Neural cell (in vitro differentiated cells): ENCODE results near the gene CAMK2D. TPM values are rescaled to one million over a fixed set of nuclear protein-coding genes. Genes with fewer than 3 reads are reported as not detected.

Source experiments
- H2AFZ ChIP-seq: fragments of 200-600, 300-800 bp; sonication (generic), shearing (Covaris generic); 2 replicates; pipeline ENCODE4 v1.6.0; 2014; ENCODE audit warnings: low read depth, mild to moderate bottlenecking, antibody characterized with exemption, low read length, moderate library complexity
- H3F3A ChIP-seq: fragments of 200-600 bp; shearing (Covaris generic); 2 replicates; pipeline ENCODE4 v1.6.1; 2016; ENCODE audit warnings: mild to moderate bottlenecking, moderate library complexity, mixed read lengths, antibody characterized with exemption, low read length; ENCODE audit not compliant: insufficient read depth, poor library complexity, severe bottlenecking
- H3K27ac ChIP-seq: fragments of 200-600, 300-800 bp; sonication (generic), shearing (Covaris generic); 2 replicates; pipeline ENCODE4 v1.5.1; 2014; ENCODE audit warnings: mild to moderate bottlenecking, low read length, moderate library complexity
- H3K27me3 ChIP-seq: fragments of 300-800, 200-600 bp; sonication (generic), shearing (Covaris generic); 2 replicates; pipeline ENCODE4 v1.6.0; 2014; ENCODE audit warnings: mild to moderate bottlenecking, low read depth, low read length, moderate library complexity; ENCODE audit not compliant: insufficient read depth
- H3K36me3 ChIP-seq: fragments of 300-800, 200-600 bp; sonication (generic), shearing (Covaris generic); 2 replicates; pipeline ENCODE4 v1.5.1; 2014; ENCODE audit warnings: mild to moderate bottlenecking, antibody characterized with exemption, low read length, moderate library complexity; ENCODE audit not compliant: insufficient read depth
- H3K4me2 ChIP-seq: fragments of 300-800, 200-600 bp; sonication (generic), shearing (Covaris generic); 2 replicates; pipeline ENCODE4 v1.6.0; 2014; ENCODE audit warnings: mild to moderate bottlenecking, low read length
- H3K4me3 ChIP-seq: fragments of 300-800, 200-600 bp; sonication (generic), shearing (Covaris generic); 2 replicates; pipeline ENCODE4 v1.5.1; 2014; ENCODE audit warnings: mild to moderate bottlenecking, low read length, moderate library complexity
- H3K79me2 ChIP-seq: fragments of 200-600 bp; shearing (Covaris generic); replicated peaks from 2 replicates; pipeline ENCODE4 v1.6.0; 2014; ENCODE audit warnings: mild to moderate bottlenecking, low read length, moderate library complexity; ENCODE audit not compliant: insufficient read depth
- H3K9ac ChIP-seq: fragments of 300-800, 200-600 bp; sonication (generic), shearing (Covaris generic); 2 replicates; pipeline ENCODE4 v1.6.1; 2016; ENCODE audit warnings: mild to moderate bottlenecking, low read length, mixed read lengths
- H3K9me2 ChIP-seq: fragments of 200-600 bp; shearing (Covaris generic); 2 replicates; pipeline ENCODE4 v1.6.1; 2016; ENCODE audit warnings: mild to moderate bottlenecking, low read length, mixed read lengths; ENCODE audit not compliant: insufficient read depth
- H3K9me3 ChIP-seq: fragments of 200-600, 300-800 bp; sonication (generic), shearing (Covaris generic); 2 replicates; pipeline ENCODE4 v1.6.1; 2016; ENCODE audit warnings: mild to moderate bottlenecking, mixed run types, low read length, moderate library complexity, mixed read lengths
- H4K20me1 ChIP-seq: fragments of 200-600 bp; shearing (Covaris generic); 2 replicates; pipeline ENCODE4 v1.6.1; 2016; ENCODE audit warnings: mild to moderate bottlenecking, mixed run types; ENCODE audit not compliant: insufficient read depth
- EP300 ChIP-seq: fragments of 450-650 bp; conservative IDR thresholded peaks from 2 replicates; pipeline ENCODE4 v1.6.1; 2014; ENCODE audit warnings: antibody characterized with exemption, mild to moderate bottlenecking, moderate library complexity; ENCODE audit not compliant: poor library complexity, severe bottlenecking
- EZH2 ChIP-seq: fragments of 200-600, 300-800 bp; shearing (Covaris generic), sonication (generic); IDR thresholded peaks from 2 replicates; pipeline ENCODE4 v1.6.1; 2014; ENCODE audit warnings: antibody characterized with exemption, low read length, borderline replicate concordance, mild to moderate bottlenecking; ENCODE audit not compliant: insufficient read depth, poor library complexity, severe bottlenecking
- MXI1 ChIP-seq: fragments of 450-650 bp; conservative IDR thresholded peaks from 2 replicates; pipeline ENCODE4 v1.6.1; 2014; ENCODE audit warnings: antibody characterized with exemption, mild to moderate bottlenecking; ENCODE audit not compliant: poor library complexity, severe bottlenecking
- POLR2AphosphoS5 ChIP-seq: IDR thresholded peaks from 2 replicates; pipeline ENCODE4 v1.6.1; 2012
- RAD21 ChIP-seq: fragments of 450-650 bp; conservative IDR thresholded peaks from 2 replicates; pipeline ENCODE4 v1.6.1; 2014; ENCODE audit warnings: antibody characterized with exemption, mild to moderate bottlenecking, moderate library complexity
- SMC3 ChIP-seq: fragments of 450-650 bp; conservative IDR thresholded peaks from 2 replicates; pipeline ENCODE4 v1.6.1; 2014; ENCODE audit warnings: antibody characterized with exemption, mild to moderate bottlenecking, moderate library complexity; ENCODE audit not compliant: poor library complexity
- TAF1 ChIP-seq: IDR thresholded peaks from 2 replicates; pipeline ENCODE4 v1.6.1; 2012; ENCODE audit warnings: low read depth
- polyA plus RNA-seq: library from polyadenylated mRNA; depleted of rRNA; stranded (reverse); fragments of >200 nt; gene quantifications from 2 replicates; pipeline ENCODE4 v1.2.3, GENCODE V29; 2014
- TF ChIP-seq, protein P1 (sequence below): IDR thresholded peaks from 2 replicates; pipeline ENCODE4 v1.6.1; 2012; ENCODE audit warnings: borderline replicate concordance
- TF ChIP-seq, protein P2 (sequence below): fragments of 450-650 bp; IDR thresholded peaks from 2 replicates; pipeline ENCODE4 v1.5.1; 2014; ENCODE audit warnings: antibody characterized with exemption, mild to moderate bottlenecking, moderate library complexity; ENCODE audit not compliant: poor library complexity, severe bottlenecking

Gene CAMK2D
- polyA plus RNA-seq, 1 donor from 2014 or later = 27.1 TPM

DNA sequence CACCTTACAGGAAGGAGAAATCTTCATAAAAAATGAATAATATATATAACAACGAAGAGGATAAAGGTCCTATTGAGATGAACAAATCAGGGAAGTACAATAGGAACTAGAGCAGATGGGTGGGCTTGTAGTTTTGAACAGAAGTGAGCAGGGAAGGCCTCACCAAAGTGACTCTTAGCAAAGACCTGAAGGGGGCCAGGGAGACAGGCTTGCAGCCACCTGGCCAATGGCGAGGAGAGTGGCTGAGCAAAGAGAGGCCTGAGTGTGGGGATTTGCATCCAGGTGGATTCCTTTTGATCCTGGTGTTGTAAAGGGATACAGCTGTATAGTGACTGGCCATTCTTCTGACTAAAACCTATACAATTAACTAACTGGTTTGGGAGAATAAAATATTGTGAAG lies 354.1 kb downstream of the CAMK2D start:
- Histone ChIP-seq H3K4me3 (no peak overlapping the region), H3K9me3 (no peaks in the 10 kb centered on the region), H3K9ac (no peak overlapping the region), H2AFZ (no peak overlapping the region), H3K27ac (no peak overlapping the region), H3K9me2 (no peaks in the 10 kb centered on the region), H3K79me2 (no peaks in the 10 kb centered on the region), H3K4me2 (no peak overlapping the region), H3K36me3 (no peaks in the 10 kb centered on the region), H3F3A (no peaks in the 10 kb centered on the region), H3K27me3 (no peaks in the 10 kb centered on the region), H4K20me1 (no peaks in the 10 kb centered on the region)
- TF ChIP-seq EP300 (no peak), POLR2AphosphoS5 (no peak), SMC3 (no peak), MXI1 (no peak), EZH2 (no peak), RAD21 (no peak), TAF1 (no peak)
- TF ChIP-seq, protein P1, sequence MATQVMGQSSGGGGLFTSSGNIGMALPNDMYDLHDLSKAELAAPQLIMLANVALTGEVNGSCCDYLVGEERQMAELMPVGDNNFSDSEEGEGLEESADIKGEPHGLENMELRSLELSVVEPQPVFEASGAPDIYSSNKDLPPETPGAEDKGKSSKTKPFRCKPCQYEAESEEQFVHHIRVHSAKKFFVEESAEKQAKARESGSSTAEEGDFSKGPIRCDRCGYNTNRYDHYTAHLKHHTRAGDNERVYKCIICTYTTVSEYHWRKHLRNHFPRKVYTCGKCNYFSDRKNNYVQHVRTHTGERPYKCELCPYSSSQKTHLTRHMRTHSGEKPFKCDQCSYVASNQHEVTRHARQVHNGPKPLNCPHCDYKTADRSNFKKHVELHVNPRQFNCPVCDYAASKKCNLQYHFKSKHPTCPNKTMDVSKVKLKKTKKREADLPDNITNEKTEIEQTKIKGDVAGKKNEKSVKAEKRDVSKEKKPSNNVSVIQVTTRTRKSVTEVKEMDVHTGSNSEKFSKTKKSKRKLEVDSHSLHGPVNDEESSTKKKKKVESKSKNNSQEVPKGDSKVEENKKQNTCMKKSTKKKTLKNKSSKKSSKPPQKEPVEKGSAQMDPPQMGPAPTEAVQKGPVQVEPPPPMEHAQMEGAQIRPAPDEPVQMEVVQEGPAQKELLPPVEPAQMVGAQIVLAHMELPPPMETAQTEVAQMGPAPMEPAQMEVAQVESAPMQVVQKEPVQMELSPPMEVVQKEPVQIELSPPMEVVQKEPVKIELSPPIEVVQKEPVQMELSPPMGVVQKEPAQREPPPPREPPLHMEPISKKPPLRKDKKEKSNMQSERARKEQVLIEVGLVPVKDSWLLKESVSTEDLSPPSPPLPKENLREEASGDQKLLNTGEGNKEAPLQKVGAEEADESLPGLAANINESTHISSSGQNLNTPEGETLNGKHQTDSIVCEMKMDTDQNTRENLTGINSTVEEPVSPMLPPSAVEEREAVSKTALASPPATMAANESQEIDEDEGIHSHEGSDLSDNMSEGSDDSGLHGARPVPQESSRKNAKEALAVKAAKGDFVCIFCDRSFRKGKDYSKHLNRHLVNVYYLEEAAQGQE = no peak
- TF ChIP-seq, protein P2, sequence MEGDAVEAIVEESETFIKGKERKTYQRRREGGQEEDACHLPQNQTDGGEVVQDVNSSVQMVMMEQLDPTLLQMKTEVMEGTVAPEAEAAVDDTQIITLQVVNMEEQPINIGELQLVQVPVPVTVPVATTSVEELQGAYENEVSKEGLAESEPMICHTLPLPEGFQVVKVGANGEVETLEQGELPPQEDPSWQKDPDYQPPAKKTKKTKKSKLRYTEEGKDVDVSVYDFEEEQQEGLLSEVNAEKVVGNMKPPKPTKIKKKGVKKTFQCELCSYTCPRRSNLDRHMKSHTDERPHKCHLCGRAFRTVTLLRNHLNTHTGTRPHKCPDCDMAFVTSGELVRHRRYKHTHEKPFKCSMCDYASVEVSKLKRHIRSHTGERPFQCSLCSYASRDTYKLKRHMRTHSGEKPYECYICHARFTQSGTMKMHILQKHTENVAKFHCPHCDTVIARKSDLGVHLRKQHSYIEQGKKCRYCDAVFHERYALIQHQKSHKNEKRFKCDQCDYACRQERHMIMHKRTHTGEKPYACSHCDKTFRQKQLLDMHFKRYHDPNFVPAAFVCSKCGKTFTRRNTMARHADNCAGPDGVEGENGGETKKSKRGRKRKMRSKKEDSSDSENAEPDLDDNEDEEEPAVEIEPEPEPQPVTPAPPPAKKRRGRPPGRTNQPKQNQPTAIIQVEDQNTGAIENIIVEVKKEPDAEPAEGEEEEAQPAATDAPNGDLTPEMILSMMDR = no peak

DNA sequence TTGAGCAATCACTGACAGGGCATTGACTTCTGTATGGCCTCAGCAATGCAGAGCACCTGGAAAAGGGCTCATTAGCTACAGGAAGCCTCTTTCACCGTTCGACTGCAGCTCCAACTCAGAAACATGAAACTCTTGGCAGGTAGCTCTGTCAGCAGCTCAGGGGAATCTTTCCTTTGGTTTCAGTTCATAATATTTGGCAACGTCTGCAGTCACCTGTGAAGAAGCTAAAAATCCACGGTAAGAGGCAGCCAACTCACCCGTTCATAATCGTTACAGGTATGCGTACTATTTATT lies 354.9 kb downstream of the CAMK2D start:
- Histone ChIP-seq H3K9me3 (no peaks in the 10 kb centered on the region), H3K4me2 (no peak overlapping the region), H3K4me3 (no peak overlapping the region), H3F3A (no peaks in the 10 kb centered on the region), H3K79me2 (no peaks in the 10 kb centered on the region), H3K27ac (no peak overlapping the region), H3K36me3 (no peaks in the 10 kb centered on the region), H3K9me2 (no peaks in the 10 kb centered on the region), H2AFZ (no peak overlapping the region), H3K9ac (no peak overlapping the region), H4K20me1 (no peaks in the 10 kb centered on the region), H3K27me3 (no peaks in the 10 kb centered on the region)
- TF ChIP-seq RAD21 = no peak
